H1 (cell line): Measurements from ENCODE around the gene MARS1. TPM values are rescaled to one million over a fixed set of nuclear protein-coding genes. Genes with fewer than 3 reads are reported as not detected.

ENCODE experiments used
- NANOG ChIP-seq: IDR thresholded peaks from 2 replicates; pipeline ENCODE4 v1.6.1; 2011; ENCODE audit warnings: low read length, low read depth, mild to moderate bottlenecking, inconsistent platforms; ENCODE audit not compliant: insufficient read depth, poor library complexity, severe bottlenecking
- polyA plus RNA-seq, 7 experiments: library from polyadenylated mRNA; depleted of rRNA in 3 of 7; stranded (reverse) in 5 of 7; unstranded in 2 of 7; fragments of >200 nt in 5 of 7; fragments of 200-250 nt in 2 of 7; gene quantifications; 1 replicate in 5 of 7; 2 replicates in 1 of 7; 4 replicates in 1 of 7; pipeline versions ENCODE4 v1.2.1 to v1.2.3, GENCODE V29; 2011 to 2013; ENCODE audit warnings: missing spikeins in 2 of 7, mixed read lengths in 2 of 7
- total RNA-seq: library from RNA; stranded (reverse); fragmentation: NEBNext Ultra II Directional; extraction: Animal tissue kit (Norgen Biotek cat#: 25700); gene quantifications from 2 replicates; pipeline ENCODE4 v1.2.1, GENCODE V29; 2021

The MARS1 gene
- total and polyA plus RNA-seq, 2 of the 8 experiments (the other 6 are each of a cell fraction or from before 2014, with no cell fraction given): 194 to 407 TPM

GRCh38 chr12:57462251-57462911 lies 25.5 kb upstream of the MARS1 start (continued):
- no peak for TF ChIP-seq NANOG
